OCI-LY7 (cell line): ENCODE data around the gene GALNT7. TPM values are rescaled to one million over a fixed set of nuclear protein-coding genes. Genes with fewer than 3 reads are reported as not detected.
A peak's percentile ranks its signal among the peaks of the same experiment; 100 is the strongest.

Source experiments
- BruUV-seq: library from RNA; stranded (reverse); fragments of 400-500 nt; replicated peaks from 2 replicates; lab custom pipeline; 2021; lab: Mats Ljungman, UMichigan
- CTCF ChIA-PET: fragments of 300-600 bp; sonication (Branson Sonifier 250); formaldehyde crosslinking; loops from one replicate; lab custom pipeline; 2022; ENCODE audit warnings: antibody characterized with exemption; ENCODE audit not compliant: unreplicated experiment; lab: Charles Lee
- POLR2A ChIA-PET: fragments of 300-600 bp; sonication (Branson Sonifier 250); formaldehyde crosslinking; loops from one replicate; lab custom pipeline; 2022; ENCODE audit warnings: antibody characterized with exemption; lab: Charles Lee
- DNase-seq: peaks from one replicate; pipeline ENCODE4 v3.0.0-alpha.2; 2015; ENCODE audit warnings: low spot score
- H2AFZ ChIP-seq: fragments of 200-600 bp; sonication (generic), shearing (Covaris generic); 2 replicates; pipeline ENCODE4 v1.6.1; 2014; ENCODE audit warnings: mild to moderate bottlenecking, antibody characterized with exemption, low read length, moderate library complexity
- H3K27ac ChIP-seq: fragments of 200-600 bp; sonication (generic); 2 replicates; pipeline ENCODE4 v1.5.1; 2014; ENCODE audit warnings: mixed run types, low read depth, mild to moderate bottlenecking, moderate library complexity, low read length, inconsistent platforms; ENCODE audit not compliant: poor library complexity, severe bottlenecking
- H3K36me3 ChIP-seq: fragments of 200-600 bp; sonication (generic); 2 replicates; pipeline ENCODE4 v1.6.1; 2014; ENCODE audit warnings: mild to moderate bottlenecking, antibody characterized with exemption, low read length, moderate library complexity, mixed read lengths; ENCODE audit not compliant: insufficient read depth
- H3K4me1 ChIP-seq: fragments of 200-600 bp; sonication (generic); 2 replicates; pipeline ENCODE4 v1.5.1; 2014; ENCODE audit warnings: mild to moderate bottlenecking, low read length; ENCODE audit not compliant: insufficient read depth, poor library complexity, severe bottlenecking
- H3K4me2 ChIP-seq: fragments of 200-600 bp; sonication (generic); 2 replicates; pipeline ENCODE4 v1.6.1; 2014; ENCODE audit warnings: mild to moderate bottlenecking, low read length
- H3K4me3 ChIP-seq: fragments of 200-600 bp; sonication (generic); 2 replicates; pipeline ENCODE4 v1.5.1; 2014; ENCODE audit warnings: mild to moderate bottlenecking, low read depth, low read length; ENCODE audit not compliant: poor library complexity, severe bottlenecking
- H3K79me2 ChIP-seq: fragments of 200-600 bp; sonication (generic); 2 replicates; pipeline ENCODE4 v1.6.1; 2016; ENCODE audit warnings: low read depth, mild to moderate bottlenecking, low read length, moderate library complexity, mixed read lengths; ENCODE audit not compliant: insufficient read depth
- H3K9me2 ChIP-seq: fragments of 200-600 bp; sonication (generic); 2 replicates; pipeline ENCODE4 v1.6.1; 2016; ENCODE audit warnings: mild to moderate bottlenecking, low read length, mixed read lengths; ENCODE audit not compliant: insufficient read depth
- H3K9me3 ChIP-seq: fragments of 200-600 bp; sonication (generic); 2 replicates; pipeline ENCODE4 v1.6.1; 2014; ENCODE audit warnings: mild to moderate bottlenecking, mixed run types, low read length, mixed read lengths
- H4K20me1 ChIP-seq: fragments of 200-600 bp; sonication (generic); 2 replicates; pipeline ENCODE4 v1.6.1; 2014; ENCODE audit warnings: mild to moderate bottlenecking, antibody characterized with exemption, low read length, moderate library complexity, mixed read lengths; ENCODE audit not compliant: insufficient read depth
- CTCF ChIP-seq: fragments of 200-600 bp; sonication (generic); conservative IDR thresholded peaks from 2 replicates; pipeline ENCODE4 v1.5.1; 2014; ENCODE audit warnings: mild to moderate bottlenecking, antibody characterized with exemption, low read length, moderate library complexity, mixed read lengths
- EZH2phosphoT487 ChIP-seq: fragments of 200-600 bp; sonication (generic); IDR thresholded peaks from 2 replicates; pipeline ENCODE4 v1.6.1; 2018; ENCODE audit warnings: low read depth, borderline replicate concordance, mild to moderate bottlenecking, mixed run types, antibody characterized with exemption, low read length, moderate library complexity, mixed read lengths
- intact Hi-C: fragments of 100-400 bp; cut with micrococcal nuclease; formaldehyde crosslinking; loops from one replicate; pipeline ENCODE4 v1.10.0; 2022; ENCODE audit not compliant: unreplicated experiment
- total RNA-seq, 2 experiments: library from RNA; depleted of rRNA in 1 of 2; stranded (reverse); fragments of >200 nt in 1 of 2; shearing (Covaris generic) in 1 of 2; gene quantifications; 2 replicates each; pipeline ENCODE4 v1.2.3, GENCODE V29; 2014 to 2022

The GALNT7 gene
- total RNA-seq, 2 experiments from 2014 or later = 20.3 to 34.4 TPM

GRCh38 chr4:173337463-173337862, 168.9 kb downstream of the GALNT7 start:
- ChIA-PET POLR2A (interaction anchor here (0.7 to 14.1 kb wide), 7 partner anchors 8 to 208 kb away, joined by 3 to 336 read pairs (median 5); partner anchors contain the start of genes GALNT7 and SAP30), CTCF (no interaction called here)
- H3K79me2 ChIP-seq = peaks cover 44% of the 10 kb centered on the region
- peaks cover 16% of the 10 kb centered on the region for H3K36me3 ChIP-seq
- no peak overlapping the region for H3K27ac ChIP-seq
- TF ChIP-seq CTCF (no peak), EZH2phosphoT487 (no peak)
- H3K4me3 ChIP-seq = no peak overlapping the region
- H2AFZ ChIP-seq = no peak overlapping the region
- BruUV-seq = no TSS peak
- H3K4me1 ChIP-seq = peaks cover 46% of the 10 kb centered on the region
- intact Hi-C loops = no loop called here
- no peak for DNase-seq
- H4K20me1 ChIP-seq = peaks cover 9% of the 10 kb centered on the region; the same call in 1 of the 2 replicates
- no peaks in the 10 kb centered on the region for H3K9me3 ChIP-seq
- peak overlapping the region; percentile 94 for H3K4me2 ChIP-seq
- no peaks in the 10 kb centered on the region for H3K9me2 ChIP-seq

GRCh38 chr4:173343832-173344397, 175.3 kb downstream of the GALNT7 start:
- Histone ChIP-seq H3K9me2 (no peaks in the 10 kb centered on the region), H3K9me3 (no peaks in the 10 kb centered on the region), H3K36me3 (peaks cover 5% of the 10 kb centered on the region; the same call in 1 of the 2 replicates), H2AFZ (no peak overlapping the region), H3K4me1 (peaks cover 23% of the 10 kb centered on the region), H3K4me2 (no peak overlapping the region), H4K20me1 (no peaks in the 10 kb centered on the region), H3K4me3 (no peak overlapping the region), H3K27ac (no peak overlapping the region), H3K79me2 (no peaks in the 10 kb centered on the region; the same call in 1 of the 2 replicates)
- BruUV-seq = no TSS peak
- TF ChIP-seq CTCF (no peak), EZH2phosphoT487 (no peak)
- intact Hi-C loops = no loop called here
- ChIA-PET CTCF (no interaction called here), POLR2A (interaction anchor here (4.8 to 5.5 kb wide), 2 partner anchors 8 to 12 kb away, joined by 25 to 54 read pairs; partner anchors contain the start of gene HMGB2)
- DNase-seq = no peak

GRCh38 chr4:173345648-173346047, 177.0 kb downstream of the GALNT7 start:
- BruUV-seq = no TSS peak
- Histone ChIP-seq H3K4me3 (no peak overlapping the region), H3K4me2 (no peak overlapping the region), H3K27ac (no peak overlapping the region), H4K20me1 (no peaks in the 10 kb centered on the region), H3K36me3 (peaks cover 5% of the 10 kb centered on the region; the same call in 1 of the 2 replicates), H3K4me1 (peaks cover 9% of the 10 kb centered on the region), H3K9me3 (no peaks in the 10 kb centered on the region), H2AFZ (no peak overlapping the region), H3K79me2 (no peaks in the 10 kb centered on the region), H3K9me2 (no peaks in the 10 kb centered on the region)
- TF ChIP-seq EZH2phosphoT487 (no peak), CTCF (no peak)
- ChIA-PET POLR2A (interaction anchor here (0.6 to 5.5 kb wide), 8 partner anchors 10 to 64 kb away, joined by 3 to 54 read pairs (median 9); partner anchors contain the start of gene HMGB2), CTCF (interaction anchor here (1.0 to 1.1 kb wide), 3 partner anchors 9 to 82 kb away, joined by 3 read pairs; no protein-coding TSS in a partner anchor)
- no peak for DNase-seq
- intact Hi-C loops = no loop called here
